ENCODE measurements around the gene RHCE. TPM values are rescaled to one million over a fixed set of nuclear protein-coding genes. Genes with fewer than 3 reads are reported as not detected.
"Not testable (repeated sequence)": the region's sequence is repeated elsewhere in the genome, so short reads cannot be mapped to it uniquely, and the experiment has no call there.

RHCE gene
- total and polyA plus RNA-seq, 2 donors (not counting 1 experiment from before 2014, with no cell fraction given), result 0.50 to 1.2 TPM

DNA sequence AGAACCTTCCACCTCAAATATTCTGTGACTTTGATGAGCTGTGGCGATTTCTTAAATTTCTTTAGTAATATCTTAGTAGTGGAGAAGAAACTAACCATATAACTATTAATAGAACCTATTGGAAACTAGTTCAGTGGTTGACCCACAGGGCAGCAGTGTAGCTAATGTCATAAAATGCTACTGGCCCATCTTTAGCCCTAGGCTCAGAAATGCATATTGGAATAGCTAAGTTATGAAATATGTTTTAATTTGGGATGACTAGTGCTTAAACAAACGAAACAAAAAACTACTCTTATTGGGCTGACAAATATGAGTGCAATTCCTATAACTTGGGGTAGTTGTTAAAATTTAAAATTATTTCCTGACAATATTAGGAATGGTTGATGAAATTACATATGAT is 30.3 kb upstream of the RHCE start:
- Histone ChIP-seq H3K27me3 (ENCODE audit: control insufficient read depth, insufficient read depth, low read length) (no peaks in the 10 kb centered on the region), H3K27ac (ENCODE audit: insufficient read depth, low read length) (no peak overlapping the region), H3K4me2 (ENCODE audit: extremely low read depth, insufficient read depth, low read length) (no peak overlapping the region), H3K79me2 (ENCODE audit: control insufficient read depth, insufficient read depth, low read length) (no peaks in the 10 kb centered on the region), H3K9ac (ENCODE audit: insufficient read depth, low read length) (no peak overlapping the region), H4K20me1 (ENCODE audit: control insufficient read depth, extremely low read depth, insufficient read depth, low read length) (no peaks in the 10 kb centered on the region), H2AFZ (ENCODE audit: low read length) (no peak overlapping the region), H3K4me1 (ENCODE audit: control insufficient read depth, extremely low read depth, insufficient read depth, low read length) (no peaks in the 10 kb centered on the region), H3K4me3 (replicated peaks in 1 of 4; ENCODE audit: control extremely low read depth in 1 of 4, insufficient read depth in 1 of 4, low read depth in 3 of 4, low read length in 4 of 4) (no peak overlapping the region), H3K9me3 (ENCODE audit: control insufficient read depth, insufficient read depth, low read depth, low read length) (no peaks in the 10 kb centered on the region), H3K36me3 (ENCODE audit: control insufficient read depth, insufficient read depth, low read length) (peaks cover 3% of the 10 kb centered on the region)
- TF ChIP-seq, protein P1, sequence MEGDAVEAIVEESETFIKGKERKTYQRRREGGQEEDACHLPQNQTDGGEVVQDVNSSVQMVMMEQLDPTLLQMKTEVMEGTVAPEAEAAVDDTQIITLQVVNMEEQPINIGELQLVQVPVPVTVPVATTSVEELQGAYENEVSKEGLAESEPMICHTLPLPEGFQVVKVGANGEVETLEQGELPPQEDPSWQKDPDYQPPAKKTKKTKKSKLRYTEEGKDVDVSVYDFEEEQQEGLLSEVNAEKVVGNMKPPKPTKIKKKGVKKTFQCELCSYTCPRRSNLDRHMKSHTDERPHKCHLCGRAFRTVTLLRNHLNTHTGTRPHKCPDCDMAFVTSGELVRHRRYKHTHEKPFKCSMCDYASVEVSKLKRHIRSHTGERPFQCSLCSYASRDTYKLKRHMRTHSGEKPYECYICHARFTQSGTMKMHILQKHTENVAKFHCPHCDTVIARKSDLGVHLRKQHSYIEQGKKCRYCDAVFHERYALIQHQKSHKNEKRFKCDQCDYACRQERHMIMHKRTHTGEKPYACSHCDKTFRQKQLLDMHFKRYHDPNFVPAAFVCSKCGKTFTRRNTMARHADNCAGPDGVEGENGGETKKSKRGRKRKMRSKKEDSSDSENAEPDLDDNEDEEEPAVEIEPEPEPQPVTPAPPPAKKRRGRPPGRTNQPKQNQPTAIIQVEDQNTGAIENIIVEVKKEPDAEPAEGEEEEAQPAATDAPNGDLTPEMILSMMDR (conservative IDR thresholded peaks at IDR 0.05 in 1 of 2, IDR thresholded peaks at IDR 0.05 in 1 of 2; ENCODE audit: low read depth in 1 of 2, low read length in 2 of 2), result no peak
- TF ChIP-seq EZH2 (IDR thresholded peaks at IDR 0.05; ENCODE audit: low read length, missing control alignments), result no peak
- no peak for DNase-seq (ENCODE audit: low read depth in 2 of 2)

GRCh38 chr1:25447547-25447946 is 26.9 kb upstream of the RHCE start:
- Histone ChIP-seq H3K36me3 (ENCODE audit: control insufficient read depth, insufficient read depth, low read length) (no peaks in the 10 kb centered on the region), H3K9ac (ENCODE audit: insufficient read depth, low read length) (no peak overlapping the region), H3K4me3 (replicated peaks in 1 of 4; ENCODE audit: control extremely low read depth in 1 of 4, insufficient read depth in 1 of 4, low read depth in 3 of 4, low read length in 4 of 4) (no peak overlapping the region), H3K4me2 (ENCODE audit: extremely low read depth, insufficient read depth, low read length) (no peak overlapping the region), H3K9me3 (ENCODE audit: control insufficient read depth, insufficient read depth, low read depth, low read length) (no peaks in the 10 kb centered on the region), H3K27ac (ENCODE audit: insufficient read depth, low read length) (no peak overlapping the region), H3K79me2 (ENCODE audit: control insufficient read depth, insufficient read depth, low read length) (peaks cover 2% of the 10 kb centered on the region), H3K4me1 (ENCODE audit: control insufficient read depth, extremely low read depth, insufficient read depth, low read length) (no peaks in the 10 kb centered on the region), H3K27me3 (ENCODE audit: control insufficient read depth, insufficient read depth, low read length) (no peaks in the 10 kb centered on the region), H4K20me1 (ENCODE audit: control insufficient read depth, extremely low read depth, insufficient read depth, low read length) (no peaks in the 10 kb centered on the region), H2AFZ (ENCODE audit: low read length) (no peak overlapping the region)
- TF ChIP-seq EZH2 (IDR thresholded peaks at IDR 0.05; ENCODE audit: low read length, missing control alignments), result no peak
- TF ChIP-seq, protein P1 (conservative IDR thresholded peaks at IDR 0.05 in 1 of 2, IDR thresholded peaks at IDR 0.05 in 1 of 2; ENCODE audit: low read depth in 1 of 2, low read length in 2 of 2), result no peak
- peak in 1 of 2 donors; percentile 36 for DNase-seq (ENCODE audit: low read depth in 2 of 2)

DNA sequence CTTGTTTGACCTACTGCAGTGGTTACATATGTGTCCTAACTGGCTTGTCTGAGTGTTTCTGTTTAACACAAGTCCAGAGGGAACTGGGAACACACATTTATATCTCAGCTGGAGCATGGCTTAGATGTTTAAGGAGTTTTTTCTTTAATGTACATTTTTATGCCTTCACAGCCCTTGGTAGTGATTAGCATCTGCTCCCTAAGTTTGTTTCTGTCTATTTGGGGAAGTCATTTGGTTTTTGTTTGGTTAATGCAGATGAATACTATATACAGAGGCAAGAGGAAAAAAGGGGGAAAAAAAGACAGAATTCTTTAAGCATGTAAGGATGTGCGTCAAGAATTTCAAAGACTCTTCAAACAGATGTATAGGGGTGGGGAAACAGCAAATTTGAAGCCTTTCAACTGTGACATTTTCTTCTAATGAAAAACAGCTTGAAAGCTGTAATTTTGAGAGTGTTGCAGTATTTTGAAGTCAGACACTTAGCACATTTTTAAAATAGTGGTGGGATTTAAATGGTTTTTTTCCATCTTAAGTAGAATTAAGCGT is 25.4 kb upstream of the RHCE start:
- H3K4me2 ChIP-seq (ENCODE audit: extremely low read depth, insufficient read depth, low read length), result no peak overlapping the region
- H2AFZ ChIP-seq (ENCODE audit: low read length), result no peak overlapping the region
- no peaks in the 10 kb centered on the region for H3K9me3 ChIP-seq (ENCODE audit: control insufficient read depth, insufficient read depth, low read depth, low read length)
- no peaks in the 10 kb centered on the region for H3K4me1 ChIP-seq (ENCODE audit: control insufficient read depth, extremely low read depth, insufficient read depth, low read length)
- no peaks in the 10 kb centered on the region for H3K27me3 ChIP-seq (ENCODE audit: control insufficient read depth, insufficient read depth, low read length)
- no peak overlapping the region for H3K4me3 ChIP-seq (replicated peaks in 1 of 4; ENCODE audit: control extremely low read depth in 1 of 4, insufficient read depth in 1 of 4, low read depth in 3 of 4, low read length in 4 of 4)
- H3K79me2 ChIP-seq (ENCODE audit: control insufficient read depth, insufficient read depth, low read length), result peaks cover 2% of the 10 kb centered on the region
- no peak for TF ChIP-seq EZH2 (IDR thresholded peaks at IDR 0.05; ENCODE audit: low read length, missing control alignments)
- TF ChIP-seq, protein P1 (conservative IDR thresholded peaks at IDR 0.05 in 1 of 2, IDR thresholded peaks at IDR 0.05 in 1 of 2; ENCODE audit: low read depth in 1 of 2, low read length in 2 of 2), result no peak
- no peaks in the 10 kb centered on the region for H4K20me1 ChIP-seq (ENCODE audit: control insufficient read depth, extremely low read depth, insufficient read depth, low read length)
- no peaks in the 10 kb centered on the region for H3K36me3 ChIP-seq (ENCODE audit: control insufficient read depth, insufficient read depth, low read length)
- no peak overlapping the region for H3K27ac ChIP-seq (ENCODE audit: insufficient read depth, low read length)
- DNase-seq (ENCODE audit: low read depth in 2 of 2), result no peak
- H3K9ac ChIP-seq (ENCODE audit: insufficient read depth, low read length), result no peak overlapping the region

DNA sequence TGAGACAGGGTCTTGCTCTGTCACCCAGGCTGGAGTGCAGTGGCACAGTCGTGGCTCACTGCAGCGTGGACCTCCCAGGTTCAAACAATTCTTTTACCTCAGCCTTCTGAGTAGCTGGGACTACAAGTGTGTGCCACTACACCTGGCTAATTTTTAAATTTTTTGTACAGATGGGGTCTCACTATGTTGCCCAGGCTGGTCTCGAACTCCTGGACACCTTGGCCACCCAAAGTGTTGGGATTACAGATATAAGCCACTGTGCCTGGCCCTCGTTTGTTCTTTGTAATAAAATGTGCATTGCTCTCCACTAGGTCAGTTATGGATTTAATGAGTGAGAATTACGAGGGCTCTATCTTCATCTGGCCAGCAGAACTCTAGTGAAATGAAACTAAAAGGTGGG is 24.0 kb upstream of the RHCE start:
- not testable (repeated sequence) for H3K4me1 ChIP-seq (ENCODE audit: control insufficient read depth, extremely low read depth, insufficient read depth, low read length); H3K36me3 ChIP-seq (ENCODE audit: control insufficient read depth, insufficient read depth, low read length); H3K9me3 ChIP-seq (ENCODE audit: control insufficient read depth, insufficient read depth, low read depth, low read length); H3K4me2 ChIP-seq (ENCODE audit: extremely low read depth, insufficient read depth, low read length); H3K27me3 ChIP-seq (ENCODE audit: control insufficient read depth, insufficient read depth, low read length); H3K27ac ChIP-seq (ENCODE audit: insufficient read depth, low read length); H4K20me1 ChIP-seq (ENCODE audit: control insufficient read depth, extremely low read depth, insufficient read depth, low read length); H3K79me2 ChIP-seq (ENCODE audit: control insufficient read depth, insufficient read depth, low read length); H2AFZ ChIP-seq (ENCODE audit: low read length); H3K4me3 ChIP-seq (replicated peaks in 1 of 4; ENCODE audit: control extremely low read depth in 1 of 4, insufficient read depth in 1 of 4, low read depth in 3 of 4, low read length in 4 of 4); H3K9ac ChIP-seq (ENCODE audit: insufficient read depth, low read length); DNase-seq (ENCODE audit: low read depth in 2 of 2)
